Ovary (tissue), 3 donors: ENCODE results near the gene ZMYND8.

Experiments
- EP300 ChIP-seq: sonication (generic); formaldehyde crosslinking; IDR thresholded peaks from one replicate; pipeline ENCODE4 v1.6.1; 2017; ENCODE audit warnings: antibody characterized with exemption
- POLR2A ChIP-seq: fragments of 450-650 bp; IDR thresholded peaks from one replicate; pipeline ENCODE4 v1.6.1; 2017; ENCODE audit warnings: antibody characterized with exemption, mild to moderate bottlenecking, moderate library complexity
- TF ChIP-seq, protein P1 (sequence below), 3 donors: fragments of 450-650 bp in 2 of 3; fragments of 200-600 bp in 1 of 3; IDR thresholded peaks; one replicate each; pipeline versions ENCODE4 v1.5.1 to v1.8.0; 2016 to 2022; ENCODE audit warnings: antibody characterized with exemption in 3 of 3, mild to moderate bottlenecking in 1 of 3
- donor health status: DM: no; HTN: no; CAD: no.

GRCh38 chr20:47310729-47311128 lies 45.8 kb downstream of the ZMYND8 start:
- TF ChIP-seq POLR2A = no peak
- TF ChIP-seq, protein P1, sequence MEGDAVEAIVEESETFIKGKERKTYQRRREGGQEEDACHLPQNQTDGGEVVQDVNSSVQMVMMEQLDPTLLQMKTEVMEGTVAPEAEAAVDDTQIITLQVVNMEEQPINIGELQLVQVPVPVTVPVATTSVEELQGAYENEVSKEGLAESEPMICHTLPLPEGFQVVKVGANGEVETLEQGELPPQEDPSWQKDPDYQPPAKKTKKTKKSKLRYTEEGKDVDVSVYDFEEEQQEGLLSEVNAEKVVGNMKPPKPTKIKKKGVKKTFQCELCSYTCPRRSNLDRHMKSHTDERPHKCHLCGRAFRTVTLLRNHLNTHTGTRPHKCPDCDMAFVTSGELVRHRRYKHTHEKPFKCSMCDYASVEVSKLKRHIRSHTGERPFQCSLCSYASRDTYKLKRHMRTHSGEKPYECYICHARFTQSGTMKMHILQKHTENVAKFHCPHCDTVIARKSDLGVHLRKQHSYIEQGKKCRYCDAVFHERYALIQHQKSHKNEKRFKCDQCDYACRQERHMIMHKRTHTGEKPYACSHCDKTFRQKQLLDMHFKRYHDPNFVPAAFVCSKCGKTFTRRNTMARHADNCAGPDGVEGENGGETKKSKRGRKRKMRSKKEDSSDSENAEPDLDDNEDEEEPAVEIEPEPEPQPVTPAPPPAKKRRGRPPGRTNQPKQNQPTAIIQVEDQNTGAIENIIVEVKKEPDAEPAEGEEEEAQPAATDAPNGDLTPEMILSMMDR (IDR thresholded peaks at IDR 0.05) = no peak
- TF ChIP-seq EP300 = no peak
